Vagina (tissue), 2 donors: ENCODE measurements around the gene SCN4A. TPM values are rescaled to one million over a fixed set of nuclear protein-coding genes. Genes with fewer than 3 reads are reported as not detected.

Experiments used
- DNase-seq, 2 donors: peaks; one replicate each; pipeline ENCODE4 v3.0.0-alpha.2; 2017; ENCODE audit errors: extremely low spot score in 2 of 2
- H3K27ac ChIP-seq: fragments of 200-600 bp; sonication (generic); one replicate; pipeline ENCODE4 v1.5.1; 2019
- H3K27me3 ChIP-seq: fragments of 200-600 bp; sonication (generic); one replicate; pipeline ENCODE4 v1.5.1; 2019
- H3K36me3 ChIP-seq, 2 donors: fragments of 200-600 bp; sonication (generic); one replicate each; pipeline ENCODE4 v1.5.1; 2017 to 2019
- H3K4me1 ChIP-seq: fragments of 200-600 bp; sonication (generic); one replicate; pipeline ENCODE4 v1.5.1; 2019
- H3K4me3 ChIP-seq, 2 donors: fragments of 200-600 bp; sonication (generic); 1 replicate in 1 of 2; 2 replicates in 1 of 2; pipeline ENCODE4 v1.5.1; 2016 to 2019
- H3K9me3 ChIP-seq: fragments of 200-600 bp; sonication (generic); one replicate; pipeline ENCODE4 v1.5.1; 2019
- CTCF ChIP-seq, 3 experiments: fragments of 450-650 bp in 2 of 3; fragments of 200-600 bp in 1 of 3; sonication (generic) in 1 of 3; IDR thresholded peaks; one replicate each; pipeline ENCODE4 v1.5.1; 2017 to 2019; ENCODE audit warnings: antibody characterized with exemption in 3 of 3, mild to moderate bottlenecking in 2 of 3, moderate library complexity in 2 of 3
- POLR2A ChIP-seq, 2 donors: fragments of 450-650 bp; IDR thresholded peaks; one replicate each; pipeline ENCODE4 v1.6.1; 2017; ENCODE audit warnings: antibody characterized with exemption in 2 of 2, mild to moderate bottlenecking in 2 of 2, moderate library complexity in 2 of 2
- POLR2AphosphoS5 ChIP-seq, 2 donors: sonication (generic); formaldehyde crosslinking; IDR thresholded peaks; one replicate each; pipeline ENCODE4 v1.9.0; 2017; ENCODE audit warnings: antibody characterized with exemption in 2 of 2, mild to moderate bottlenecking in 2 of 2, low read depth in 1 of 2; ENCODE audit not compliant: insufficient read depth in 1 of 2
- intact Hi-C: fragments of 100-400 bp; cut with DNase I; formaldehyde crosslinking; loops from one replicate; pipeline ENCODE4 v1.15.1; 2023
- total RNA-seq: library from RNA; depleted of rRNA; stranded (reverse); fragments of >200 nt; gene quantifications from one replicate; pipeline ENCODE4 v1.2.3, GENCODE V29; 2016

The SCN4A gene
- total RNA-seq, 1 donor from 2014 or later: 0.98 TPM

GRCh38 chr17:63973930-63974593 is 1.3 kb upstream of the SCN4A start:
- Histone ChIP-seq H3K4me3 (no peak overlapping the region), H3K4me1 (no peaks in the 10 kb centered on the region), H3K27me3 (no peaks in the 10 kb centered on the region), H3K36me3 (no peaks in the 10 kb centered on the region), H3K9me3 (no peaks in the 10 kb centered on the region), H3K27ac (no peak overlapping the region)
- DNase-seq: no peak
- no peak for TF ChIP-seq POLR2AphosphoS5 (IDR thresholded peaks at IDR 0.05; ENCODE audit: insufficient read depth in 1 of 2, low read depth in 1 of 2)
- TF ChIP-seq POLR2A (IDR thresholded peaks at IDR 0.05): no peak
- no peak for TF ChIP-seq CTCF (IDR thresholded peaks at IDR 0.05)
- intact Hi-C loops: no loop called here

- DNase-seq: no peak
- Histone ChIP-seq H3K27ac (no peak overlapping the region), H3K4me1 (no peaks in the 10 kb centered on the region), H3K27me3 (no peaks in the 10 kb centered on the region), H3K36me3 (no peaks in the 10 kb centered on the region), H3K9me3 (no peaks in the 10 kb centered on the region), H3K4me3 (no peak overlapping the region)
- intact Hi-C loops: no loop called here
- TF ChIP-seq CTCF (IDR thresholded peaks at IDR 0.05) (no peak), POLR2AphosphoS5 (IDR thresholded peaks at IDR 0.05; ENCODE audit: insufficient read depth in 1 of 2, low read depth in 1 of 2) (no peak)
These were observed 529 bp upstream of the SCN4A start for GRCh38 chr17:63973247-63973646.

DNA sequence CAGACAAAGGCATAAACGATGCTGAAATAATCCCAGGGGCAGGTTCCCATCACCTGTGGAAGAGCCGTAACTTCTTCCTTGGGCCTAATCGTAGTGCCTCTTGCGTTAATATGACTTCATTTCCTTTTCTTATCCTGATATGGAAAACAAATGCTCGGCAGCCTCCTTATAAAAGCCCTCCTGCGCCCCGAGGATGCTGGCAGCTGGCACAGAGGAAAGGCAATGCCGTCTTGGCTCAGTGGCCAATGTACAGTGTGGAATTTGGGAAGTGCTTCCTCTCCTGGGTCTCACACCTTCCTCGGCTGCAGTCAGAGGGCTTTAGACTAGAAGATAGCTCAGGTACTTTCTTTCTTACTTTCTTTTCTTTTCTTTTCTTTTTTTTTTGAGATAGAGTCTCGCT is 3.4 kb downstream of the SCN4A start:
- Histone ChIP-seq H3K4me1 (no peaks in the 10 kb centered on the region), H3K4me3 (no peak overlapping the region), H3K36me3 (no peaks in the 10 kb centered on the region), H3K27me3 (no peaks in the 10 kb centered on the region), H3K27ac (no peak overlapping the region), H3K9me3 (no peaks in the 10 kb centered on the region)
- intact Hi-C loops: no loop called here
- DNase-seq: no peak
- TF ChIP-seq POLR2AphosphoS5 (IDR thresholded peaks at IDR 0.05; ENCODE audit: insufficient read depth in 1 of 2, low read depth in 1 of 2) (no peak), CTCF (IDR thresholded peaks at IDR 0.05) (no peak), POLR2A (IDR thresholded peaks at IDR 0.05) (no peak)

DNA sequence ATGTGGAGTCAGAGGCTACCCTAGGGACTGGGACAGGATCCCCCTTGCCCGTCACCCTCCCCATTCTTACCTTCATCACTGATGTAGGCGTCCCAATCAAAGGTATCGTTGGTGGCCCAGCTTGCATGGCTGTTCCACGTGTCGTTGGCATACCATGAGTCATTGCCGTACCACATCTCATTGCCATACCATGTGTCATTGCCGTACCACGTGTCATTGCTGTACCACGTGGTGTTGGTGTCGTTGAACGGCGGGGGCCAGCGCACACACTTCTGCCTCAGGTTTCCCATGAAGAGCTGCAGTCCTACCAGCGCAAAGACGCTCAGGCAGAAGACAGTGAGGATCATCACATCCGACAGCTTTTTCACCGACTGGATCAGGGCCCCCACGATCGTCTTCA is 4.8 kb downstream of the SCN4A start:
- no peak overlapping the region for H3K27ac ChIP-seq
- H3K4me1 ChIP-seq: no peaks in the 10 kb centered on the region
- DNase-seq: no peak
- H3K36me3 ChIP-seq: no peaks in the 10 kb centered on the region
- no peaks in the 10 kb centered on the region for H3K9me3 ChIP-seq
- intact Hi-C loops: no loop called here
- no peaks in the 10 kb centered on the region for H3K27me3 ChIP-seq
- no peak overlapping the region for H3K4me3 ChIP-seq
- TF ChIP-seq CTCF (IDR thresholded peaks at IDR 0.05) (no peak), POLR2AphosphoS5 (IDR thresholded peaks at IDR 0.05; ENCODE audit: insufficient read depth in 1 of 2, low read depth in 1 of 2) (no peak), POLR2A (IDR thresholded peaks at IDR 0.05) (no peak)

DNA sequence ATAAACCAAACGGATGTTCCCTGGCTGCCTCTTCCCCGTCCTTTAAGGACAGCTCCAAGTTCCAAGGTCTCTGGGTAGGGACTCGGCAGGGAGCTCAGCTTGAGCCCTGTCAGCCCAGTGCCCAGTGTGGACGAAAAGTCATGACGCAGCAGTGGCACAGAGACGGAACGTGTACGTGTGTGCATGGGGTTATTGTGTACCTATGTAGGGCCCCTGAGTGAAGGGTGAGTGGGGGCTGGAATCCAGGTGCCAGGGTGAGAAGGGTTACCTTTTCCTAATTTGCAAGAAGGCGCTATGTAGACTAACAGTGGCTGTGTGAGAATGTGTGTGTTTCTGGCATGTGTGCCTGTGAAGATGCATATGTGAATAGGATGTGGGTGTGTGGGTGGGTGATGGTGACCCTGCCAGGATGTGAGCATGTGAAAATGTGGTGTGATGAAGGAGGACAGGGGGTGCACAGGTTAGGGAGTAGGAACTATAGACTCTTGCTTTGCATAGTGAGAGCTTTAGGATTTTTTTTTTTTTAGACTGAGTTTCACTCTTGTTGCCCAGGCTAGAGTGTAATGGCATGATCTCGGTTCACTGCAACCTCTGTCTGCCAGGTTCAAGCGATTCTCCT is 6.0 kb downstream of the SCN4A start:
- Histone ChIP-seq H3K27me3 (no peaks in the 10 kb centered on the region), H3K4me1 (peaks cover 6% of the 10 kb centered on the region), H3K4me3 (no peak overlapping the region), H3K27ac (no peak overlapping the region), H3K36me3 (no peaks in the 10 kb centered on the region), H3K9me3 (no peaks in the 10 kb centered on the region)
- intact Hi-C loops: no loop called here
- no peak for TF ChIP-seq POLR2AphosphoS5 (IDR thresholded peaks at IDR 0.05; ENCODE audit: insufficient read depth in 1 of 2, low read depth in 1 of 2)
- TF ChIP-seq POLR2A (IDR thresholded peaks at IDR 0.05): no peak
- TF ChIP-seq CTCF (IDR thresholded peaks at IDR 0.05): no peak
- no peak for DNase-seq
